ENCODE results near the gene PLLP. TPM values are rescaled to one million over a fixed set of nuclear protein-coding genes. Genes with fewer than 3 reads are reported as not detected.

PLLP gene
- total RNA-seq, 4 donors from 2014 or later = 3.6 to 10.7 (median 6.4) TPM

DNA sequence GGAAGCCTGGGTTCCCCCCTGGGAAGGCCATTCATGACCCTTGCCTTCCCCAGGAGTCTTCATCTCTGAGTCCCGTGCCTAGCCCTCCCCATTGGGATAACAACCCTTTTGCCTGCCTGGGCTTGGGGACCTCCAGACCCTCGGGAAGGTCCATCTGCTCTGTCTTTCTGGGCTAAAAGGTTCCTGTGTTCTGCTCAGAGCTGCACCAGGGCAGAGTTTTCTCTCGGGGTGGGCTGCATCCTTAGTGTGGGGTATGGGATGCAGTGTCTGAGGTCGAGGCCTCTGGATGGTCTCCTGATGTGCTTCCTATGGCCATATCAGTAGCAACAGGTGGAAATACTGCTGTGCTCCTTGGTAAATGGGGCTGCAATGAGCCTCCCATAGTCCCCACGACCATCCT, 22.9 kb upstream of the PLLP start:
- Histone ChIP-seq H3K36me3 (no peaks in the 10 kb centered on the region), H3K4me3 (no peak overlapping the region), H3K9me3 (no peaks in the 10 kb centered on the region), H3K4me1 (peaks cover 22 to 32% (median 28%) of the 10 kb centered on the region in 4 donors), H3K27me3 (no peaks in the 10 kb centered on the region), H3K27ac (replicated peaks in 1 of 4) (peak overlapping the region in 3 of 4 donors; percentile 79 to 94 (median 89))
- DNase-seq (ENCODE audit: extremely low spot score) = no peak
- TF ChIP-seq, protein P1, sequence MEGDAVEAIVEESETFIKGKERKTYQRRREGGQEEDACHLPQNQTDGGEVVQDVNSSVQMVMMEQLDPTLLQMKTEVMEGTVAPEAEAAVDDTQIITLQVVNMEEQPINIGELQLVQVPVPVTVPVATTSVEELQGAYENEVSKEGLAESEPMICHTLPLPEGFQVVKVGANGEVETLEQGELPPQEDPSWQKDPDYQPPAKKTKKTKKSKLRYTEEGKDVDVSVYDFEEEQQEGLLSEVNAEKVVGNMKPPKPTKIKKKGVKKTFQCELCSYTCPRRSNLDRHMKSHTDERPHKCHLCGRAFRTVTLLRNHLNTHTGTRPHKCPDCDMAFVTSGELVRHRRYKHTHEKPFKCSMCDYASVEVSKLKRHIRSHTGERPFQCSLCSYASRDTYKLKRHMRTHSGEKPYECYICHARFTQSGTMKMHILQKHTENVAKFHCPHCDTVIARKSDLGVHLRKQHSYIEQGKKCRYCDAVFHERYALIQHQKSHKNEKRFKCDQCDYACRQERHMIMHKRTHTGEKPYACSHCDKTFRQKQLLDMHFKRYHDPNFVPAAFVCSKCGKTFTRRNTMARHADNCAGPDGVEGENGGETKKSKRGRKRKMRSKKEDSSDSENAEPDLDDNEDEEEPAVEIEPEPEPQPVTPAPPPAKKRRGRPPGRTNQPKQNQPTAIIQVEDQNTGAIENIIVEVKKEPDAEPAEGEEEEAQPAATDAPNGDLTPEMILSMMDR (IDR thresholded peaks at IDR 0.05) = no peak
- TF ChIP-seq POLR2A (IDR thresholded peaks at IDR 0.05; ENCODE audit: low read depth) = no peak
- no peak for TF ChIP-seq EP300 (IDR thresholded peaks at IDR 0.05)
- TF ChIP-seq POLR2AphosphoS5 (IDR thresholded peaks at IDR 0.05) = no peak
- intact Hi-C loops (cut with DNase I) = no loop called here
- WGBS = 83% methylated on average over 4 of the region's 5 CpGs

DNA sequence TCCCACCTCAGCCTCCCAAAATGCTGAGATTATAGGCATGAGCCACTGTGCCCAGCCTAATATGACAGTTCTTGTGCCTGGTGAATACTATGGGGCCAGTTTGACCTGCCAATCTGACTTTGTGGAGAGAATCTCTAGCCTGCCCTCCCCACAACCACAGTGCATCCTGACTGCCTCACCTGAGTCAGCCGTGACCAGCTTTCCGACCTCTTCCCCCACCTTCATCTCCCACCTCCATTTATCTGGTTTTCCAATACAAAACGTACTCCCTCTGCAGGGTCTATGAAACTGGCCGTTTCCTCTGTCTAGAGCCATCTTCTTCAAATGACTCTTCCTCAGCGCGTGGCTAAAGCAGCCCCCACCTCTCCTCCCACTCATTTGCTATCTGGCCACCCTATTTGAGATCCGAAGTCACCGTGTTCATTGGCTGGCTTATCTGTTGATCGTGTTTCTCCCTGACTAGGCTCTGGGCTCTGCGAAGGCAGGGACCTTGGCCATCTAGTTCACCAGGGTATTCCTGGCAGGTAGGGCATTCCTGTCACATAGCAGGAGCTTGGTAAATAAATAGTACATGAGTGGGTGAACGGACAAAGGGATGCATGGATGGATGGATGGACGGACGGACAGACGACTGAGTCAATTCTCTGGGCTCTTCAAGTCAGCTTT, 22.3 kb upstream of the PLLP start:
- TF ChIP-seq POLR2AphosphoS5 (IDR thresholded peaks at IDR 0.05) (no peak), POLR2A (IDR thresholded peaks at IDR 0.05; ENCODE audit: low read depth) (no peak), EP300 (IDR thresholded peaks at IDR 0.05) (no peak)
- TF ChIP-seq, protein P1 (IDR thresholded peaks at IDR 0.05) = no peak
- no peaks in the 10 kb centered on the region for H3K9me3 ChIP-seq
- no peaks in the 10 kb centered on the region for H3K36me3 ChIP-seq
- H3K27ac ChIP-seq (replicated peaks in 1 of 4) = peak overlapping the region; percentile 79 to 97 (median 92)
- H3K27me3 ChIP-seq = no peaks in the 10 kb centered on the region
- 88% methylated on average over 14 of the region's 14 CpGs for WGBS
- no peak overlapping the region for H3K4me3 ChIP-seq
- H3K4me1 ChIP-seq = peaks cover 22 to 32% (median 28%) of the 10 kb centered on the region in 4 donors
- intact Hi-C loops (cut with DNase I) = no loop called here
- no peak for DNase-seq (ENCODE audit: extremely low spot score)

DNA sequence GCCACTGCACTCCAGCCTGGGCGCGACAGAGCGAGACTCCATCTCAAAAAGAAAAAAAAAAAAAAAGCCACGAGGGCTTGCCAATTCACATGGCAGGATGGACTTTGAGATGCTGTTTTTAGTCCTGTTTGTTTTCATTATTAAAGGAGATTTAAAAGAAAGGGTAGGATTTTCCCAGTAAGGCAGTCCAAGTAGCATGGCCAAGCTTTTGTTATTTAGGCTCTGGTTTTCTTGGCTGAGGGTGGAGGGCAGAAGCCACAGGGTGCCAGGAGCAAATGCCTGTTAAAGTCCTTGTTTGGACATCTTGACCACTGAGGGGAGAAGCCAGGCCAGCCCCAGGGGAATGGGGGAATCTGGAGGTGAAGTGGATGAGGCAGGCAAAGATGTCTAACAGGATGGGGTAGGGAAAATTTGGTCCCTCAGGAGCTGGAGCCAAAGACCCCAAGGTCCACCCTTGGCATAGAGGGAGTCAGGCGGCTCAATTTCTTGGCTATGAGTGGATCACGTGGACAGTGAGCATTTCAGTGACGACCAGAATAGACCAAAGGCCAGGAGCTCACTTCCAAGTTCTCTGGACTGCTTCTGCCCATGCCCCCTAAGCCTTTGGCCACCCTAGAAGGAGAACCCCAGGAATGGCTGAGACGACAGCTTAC, 20.8 kb upstream of the PLLP start:
- Histone ChIP-seq H3K9me3 (peaks cover 0 to 2% (median 0%) of the 10 kb centered on the region in 4 donors), H3K27ac (replicated peaks in 1 of 4) (peak overlapping the region; percentile 79 to 97 (median 92)), H3K4me1 (peaks cover 30 to 40% (median 38%) of the 10 kb centered on the region in 4 donors), H3K4me3 (no peak overlapping the region), H3K36me3 (no peaks in the 10 kb centered on the region), H3K27me3 (no peaks in the 10 kb centered on the region)
- peak in 1 of 2 donors; percentile 49 for TF ChIP-seq POLR2AphosphoS5 (IDR thresholded peaks at IDR 0.05)
- TF ChIP-seq, protein P1 (IDR thresholded peaks at IDR 0.05) = no peak
- 19% methylated on average over 8 of the region's 8 CpGs for WGBS
- intact Hi-C loops (cut with DNase I) = no loop called here
- DNase-seq (ENCODE audit: extremely low spot score) = no peak

DNA sequence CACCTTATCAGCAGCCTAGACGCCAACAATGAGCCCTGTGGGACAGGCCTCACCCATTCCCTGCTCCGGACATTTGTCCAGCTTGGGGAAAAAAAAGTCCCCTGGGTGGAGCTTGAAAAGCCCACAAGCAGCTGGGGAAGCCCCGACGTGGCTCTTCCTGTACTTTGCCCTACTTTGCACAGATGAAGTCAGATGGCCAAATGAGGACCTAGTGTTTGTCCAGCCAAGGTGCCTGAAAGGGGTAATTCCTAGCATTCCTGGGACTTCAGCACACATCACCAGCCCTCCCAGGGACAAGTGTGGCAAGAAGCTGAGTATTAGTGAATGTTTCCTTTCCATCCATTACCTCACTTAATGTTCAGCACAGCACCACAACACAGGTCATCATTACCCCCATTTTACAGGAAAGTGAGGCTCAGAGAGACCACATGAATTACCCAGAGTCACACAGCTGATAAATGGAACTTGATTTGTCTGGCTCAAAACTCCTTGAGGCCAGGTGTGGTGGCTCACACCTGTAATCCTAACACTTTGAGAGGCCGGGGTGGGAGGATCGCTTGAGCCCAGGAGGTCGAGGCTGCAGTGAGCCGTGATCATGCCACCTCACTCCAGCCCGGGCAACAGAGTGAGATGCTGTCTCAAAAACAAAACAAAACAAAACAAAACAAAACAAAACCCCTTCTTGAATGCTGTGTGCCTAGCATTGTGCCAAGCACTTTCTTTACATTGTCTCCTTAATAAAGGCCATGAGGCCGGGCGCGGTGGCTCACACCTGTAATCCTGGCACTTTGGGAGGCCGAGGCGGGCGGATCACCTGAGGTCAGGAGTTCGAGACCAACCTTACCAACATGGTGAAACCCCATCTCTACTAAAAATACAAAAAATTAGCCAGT, 19.9 kb upstream of the PLLP start:
- peak in 1 of 2 donors; percentile 83 for TF ChIP-seq POLR2AphosphoS5 (IDR thresholded peaks at IDR 0.05)
- TF ChIP-seq, protein P1 (IDR thresholded peaks at IDR 0.05) = no peak
- intact Hi-C loops (cut with DNase I) = loop anchor here (5.0 kb wide), 1 partner anchor 223 kb away; no protein-coding TSS in a partner anchor
- Histone ChIP-seq H3K27ac (replicated peaks in 1 of 4) (peak overlapping the region; percentile 79 to 97 (median 92)), H3K4me3 (no peak overlapping the region), H3K4me1 (peaks cover 35 to 42% (median 40%) of the 10 kb centered on the region in 4 donors), H3K27me3 (no peaks in the 10 kb centered on the region), H3K9me3 (peaks cover 0 to 4% (median 0%) of the 10 kb centered on the region in 4 donors), H3K36me3 (no peaks in the 10 kb centered on the region)
- no peak for DNase-seq (ENCODE audit: extremely low spot score)
- whole genome bisulfite sequencing = 71% methylated on average over 16 of the region's 16 CpGs

All from esophagus muscularis mucosa (tissue), 4 donors.